ENCODE results near the gene TAF7L.

The TAF7L gene

DNA sequence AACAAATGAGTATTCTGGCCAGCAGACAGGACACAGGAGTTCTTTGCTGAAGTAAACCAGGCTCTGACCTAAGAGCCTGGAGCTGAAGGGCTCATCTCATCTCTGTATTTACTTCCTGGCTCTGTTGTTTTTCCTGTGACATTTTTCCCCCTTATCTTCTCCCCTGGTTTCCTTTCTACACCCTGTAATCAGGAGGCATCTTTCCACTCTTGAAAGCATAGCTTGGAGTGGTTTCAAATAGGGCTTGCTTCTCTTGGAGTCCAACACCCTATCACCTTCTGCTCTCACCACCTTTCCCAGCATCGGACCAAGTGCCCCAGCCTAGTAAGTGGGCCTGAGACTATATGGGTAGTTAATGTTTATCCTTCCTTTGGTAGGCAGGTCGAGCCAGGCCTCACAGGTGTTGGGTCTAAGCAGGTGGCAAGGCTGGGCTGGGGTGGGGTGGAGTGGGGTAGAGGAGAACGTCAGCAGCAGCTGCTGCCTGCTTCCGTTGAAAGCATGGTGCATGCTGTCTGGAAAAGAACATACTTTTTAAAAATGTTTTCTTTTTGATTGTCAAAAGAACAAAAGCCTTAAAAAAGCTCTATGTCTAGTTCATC is 70.4 kb downstream of the TAF7L start:
- no peak for DNase-seq (ENCODE audit: low spot score)

GRCh38 chrX:101219864-101220346 is 71.2 kb downstream of the TAF7L start:
- DNase-seq (ENCODE audit: low spot score): no peak

GRCh38 chrX:101219116-101219863 is 71.8 kb downstream of the TAF7L start, which contains the start of gene DRP2:
Gene DRP2 (plus strand): TSS chrX:101219786. CDS start chrX:101231648, 11,862 bp downstream.
- DNase-seq (ENCODE audit: low spot score): no peak
